Lower leg skin (tissue), 4 donors: ENCODE results near the gene REEP6. TPM values are rescaled to one million over a fixed set of nuclear protein-coding genes. Genes with fewer than 3 reads are reported as not detected.
"Not testable (repeated sequence)": the region's sequence is repeated elsewhere in the genome, so short reads cannot be mapped to it uniquely, and the experiment has no call there.

Experiments used
- DNase-seq, 2 donors: peaks; one replicate each; pipeline ENCODE4 v3.0.0-alpha.2; 2019; ENCODE audit warnings: low spot score in 2 of 2
- H3K4me3 ChIP-seq: fragments of 200-600 bp; sonication (generic); 2 replicates; pipeline ENCODE4 v1.5.1; 2017; ENCODE audit warnings: mild to moderate bottlenecking, low read depth; ENCODE audit not compliant: poor library complexity, severe bottlenecking
- POLR2A ChIP-seq, 2 donors: fragments of 450-650 bp; IDR thresholded peaks; one replicate each; pipeline ENCODE4 v1.6.1; 2016 to 2017; ENCODE audit warnings: antibody characterized with exemption in 2 of 2, mild to moderate bottlenecking in 1 of 2, moderate library complexity in 1 of 2
- WGBS, 2 donors: methylation state at CpG; one replicate each; pipeline ENCODE4 v1.1.5; 2018; 5-methylcytosine and 5-hydroxymethylcytosine counted together
- intact Hi-C: fragments of 100-400 bp; cut with DNase I; formaldehyde crosslinking; loops from one replicate; pipeline ENCODE4 v1.15.0; 2023; ENCODE audit warnings: low total_unique reads
- total RNA-seq, 4 donors: library from RNA; depleted of rRNA; stranded (reverse); fragments of >200 nt; gene quantifications; one replicate each; pipeline ENCODE4 v1.1.0, GENCODE V29; 2016
- TF ChIP-seq, protein P1 (sequence below), 3 donors: fragments of 450-650 bp; IDR thresholded peaks; one replicate each; pipeline ENCODE4 v1.5.1; 2016; ENCODE audit warnings: antibody characterized with exemption in 3 of 3, mild to moderate bottlenecking in 3 of 3, moderate library complexity in 2 of 3

REEP6 gene
- total RNA-seq, 4 donors from 2014 or later, result 6.3 to 8.8 (median 6.6) TPM

DNA sequence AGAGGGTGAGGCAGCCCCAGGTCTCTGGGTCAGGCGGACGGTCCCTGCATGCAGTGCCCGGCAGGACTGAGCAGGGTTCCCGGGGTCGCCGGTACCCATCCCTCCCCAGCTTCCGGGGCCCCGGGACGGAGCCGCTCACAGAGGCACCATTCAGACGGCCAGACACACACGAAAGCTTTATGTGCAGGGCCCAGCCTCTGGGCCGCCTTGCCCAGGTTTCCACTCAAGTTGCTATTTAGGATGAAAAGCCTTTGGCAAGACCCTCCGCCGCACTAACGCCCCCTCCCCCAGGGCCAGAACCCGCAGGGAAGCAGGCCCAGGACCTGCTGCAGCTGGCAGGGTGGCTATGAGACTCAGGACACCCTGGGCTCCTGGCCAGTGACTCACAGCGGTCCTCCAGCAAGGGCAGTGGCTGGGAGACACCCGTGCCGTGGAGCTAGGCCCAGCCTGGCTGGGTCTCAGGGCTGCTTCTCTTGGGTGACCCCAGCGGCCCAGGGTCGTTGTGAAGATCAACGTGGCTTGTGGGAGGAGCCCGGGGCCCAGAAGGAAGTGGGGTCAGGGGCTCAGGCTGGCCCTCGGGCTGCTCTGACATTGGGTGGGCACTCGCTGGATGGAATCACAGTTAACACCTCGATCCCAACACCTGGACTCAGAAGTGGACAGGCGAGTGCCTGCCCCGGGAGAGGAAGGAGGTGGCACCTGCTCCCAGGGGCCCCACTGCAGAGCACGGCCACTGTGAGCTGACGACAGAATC lies 16.8 kb upstream of the REEP6 start:
- WGBS, 2 donors, result 57 to 68% methylated on average over 24 to 29 of the region's 31 CpGs
- no peak for DNase-seq
- intact Hi-C loops, result no loop called here
- TF ChIP-seq, protein P1, sequence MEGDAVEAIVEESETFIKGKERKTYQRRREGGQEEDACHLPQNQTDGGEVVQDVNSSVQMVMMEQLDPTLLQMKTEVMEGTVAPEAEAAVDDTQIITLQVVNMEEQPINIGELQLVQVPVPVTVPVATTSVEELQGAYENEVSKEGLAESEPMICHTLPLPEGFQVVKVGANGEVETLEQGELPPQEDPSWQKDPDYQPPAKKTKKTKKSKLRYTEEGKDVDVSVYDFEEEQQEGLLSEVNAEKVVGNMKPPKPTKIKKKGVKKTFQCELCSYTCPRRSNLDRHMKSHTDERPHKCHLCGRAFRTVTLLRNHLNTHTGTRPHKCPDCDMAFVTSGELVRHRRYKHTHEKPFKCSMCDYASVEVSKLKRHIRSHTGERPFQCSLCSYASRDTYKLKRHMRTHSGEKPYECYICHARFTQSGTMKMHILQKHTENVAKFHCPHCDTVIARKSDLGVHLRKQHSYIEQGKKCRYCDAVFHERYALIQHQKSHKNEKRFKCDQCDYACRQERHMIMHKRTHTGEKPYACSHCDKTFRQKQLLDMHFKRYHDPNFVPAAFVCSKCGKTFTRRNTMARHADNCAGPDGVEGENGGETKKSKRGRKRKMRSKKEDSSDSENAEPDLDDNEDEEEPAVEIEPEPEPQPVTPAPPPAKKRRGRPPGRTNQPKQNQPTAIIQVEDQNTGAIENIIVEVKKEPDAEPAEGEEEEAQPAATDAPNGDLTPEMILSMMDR (IDR thresholded peaks at IDR 0.05), result no peak
- no peak for TF ChIP-seq POLR2A (IDR thresholded peaks at IDR 0.05)
- H3K4me3 ChIP-seq, result no peak overlapping the region

DNA sequence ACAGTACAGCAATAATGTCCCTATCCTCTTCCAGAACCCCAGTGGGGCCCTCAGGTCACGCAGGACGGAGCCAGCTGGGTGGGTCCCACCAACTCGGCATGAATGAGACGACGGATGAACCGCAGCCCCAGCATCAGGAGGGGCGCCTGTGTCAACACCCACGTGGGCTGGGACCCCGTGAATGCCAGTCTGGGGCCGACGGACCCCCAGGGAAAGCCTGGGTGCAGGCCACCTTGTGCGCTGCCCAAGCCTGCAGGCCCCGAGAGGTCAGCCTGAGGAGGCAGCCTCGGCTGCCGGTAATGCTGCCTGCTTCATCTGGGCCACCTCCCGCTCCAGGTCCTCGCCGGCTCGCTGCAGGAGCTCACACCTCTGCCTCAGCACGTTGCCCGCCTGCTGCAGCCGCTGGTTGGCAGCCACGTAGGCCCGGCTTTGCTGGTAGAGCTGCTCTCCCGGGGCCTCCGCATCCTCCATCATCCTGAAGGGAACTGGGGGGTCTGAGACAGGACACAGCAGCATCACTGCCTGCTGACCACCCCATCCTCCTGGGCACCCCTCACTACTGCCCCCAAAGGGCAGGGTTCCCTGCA lies 16.1 kb upstream of the REEP6 start:
- H3K4me3 ChIP-seq, result no peak overlapping the region
- intact Hi-C loops, result no loop called here
- no peak for DNase-seq
- TF ChIP-seq, protein P1 (IDR thresholded peaks at IDR 0.05), result no peak
- no peak for TF ChIP-seq POLR2A (IDR thresholded peaks at IDR 0.05)
- WGBS, 2 donors, result 87% methylated on average over 14 to 24 of the region's 26 CpGs

DNA sequence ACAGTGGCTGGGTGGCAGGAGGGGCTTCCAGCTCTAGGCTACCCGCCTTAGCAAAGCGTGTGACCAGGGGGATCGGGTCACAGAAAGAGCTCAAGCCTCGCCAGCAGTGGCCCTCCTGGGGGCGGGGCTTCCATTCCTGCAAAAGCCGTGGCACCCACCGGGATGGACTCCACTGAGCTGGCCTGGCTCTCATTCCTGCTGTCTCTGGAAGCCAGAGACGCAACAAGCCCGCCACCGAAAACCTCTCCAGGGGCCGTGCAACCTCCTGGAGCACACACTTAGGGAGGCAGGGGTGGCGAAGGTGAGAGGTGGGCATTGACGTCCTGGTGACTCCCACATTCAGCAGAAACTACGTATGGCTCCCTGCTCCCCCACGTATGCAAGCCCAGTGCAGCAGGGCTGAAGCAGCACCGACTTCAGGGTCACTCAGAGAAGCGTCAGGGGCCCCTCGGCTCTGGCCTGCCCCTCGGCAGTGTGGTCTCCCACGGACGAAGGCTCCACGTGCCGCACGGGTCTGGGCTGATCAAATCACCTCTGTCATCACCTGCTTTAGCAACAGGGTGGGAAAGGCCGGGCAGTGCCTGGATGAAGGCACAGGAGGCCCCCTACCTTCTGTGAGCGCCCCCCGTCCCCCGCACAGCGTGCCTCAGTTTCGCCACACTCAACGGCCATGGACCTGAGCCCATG lies 15.1 kb upstream of the REEP6 start:
- WGBS, 2 donors, result 91 to 94% methylated on average over 24 to 30 of the region's 31 CpGs
- no peak for TF ChIP-seq POLR2A (IDR thresholded peaks at IDR 0.05)
- TF ChIP-seq, protein P1 (IDR thresholded peaks at IDR 0.05), result no peak
- no peak for DNase-seq
- H3K4me3 ChIP-seq, result no peak overlapping the region
- intact Hi-C loops, result no loop called here

DNA sequence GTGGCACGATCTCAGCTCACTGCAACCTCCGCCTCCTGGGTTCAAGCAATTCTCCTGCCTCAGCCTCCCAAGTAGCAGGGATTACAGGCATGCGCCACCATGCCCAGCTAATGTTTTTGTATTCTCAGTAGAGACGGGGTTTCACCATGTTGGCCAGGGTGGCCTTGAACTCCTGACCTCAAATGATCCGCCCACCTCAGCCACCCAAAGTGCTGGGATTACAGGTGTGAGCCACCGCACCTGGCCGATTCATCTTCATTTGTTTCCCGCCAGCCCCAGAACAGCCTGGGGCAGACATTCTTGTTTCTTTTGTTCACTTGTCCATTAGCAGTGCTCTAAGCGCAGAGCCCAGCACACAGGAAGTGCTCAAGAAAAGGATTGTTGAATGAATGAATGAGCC lies 13.9 kb upstream of the REEP6 start:
- 83 to 89% methylated on average over 9 of the region's 9 CpGs for WGBS, 2 donors
- H3K4me3 ChIP-seq, DNase-seq, intact Hi-C loops: not testable (repeated sequence)

DNA sequence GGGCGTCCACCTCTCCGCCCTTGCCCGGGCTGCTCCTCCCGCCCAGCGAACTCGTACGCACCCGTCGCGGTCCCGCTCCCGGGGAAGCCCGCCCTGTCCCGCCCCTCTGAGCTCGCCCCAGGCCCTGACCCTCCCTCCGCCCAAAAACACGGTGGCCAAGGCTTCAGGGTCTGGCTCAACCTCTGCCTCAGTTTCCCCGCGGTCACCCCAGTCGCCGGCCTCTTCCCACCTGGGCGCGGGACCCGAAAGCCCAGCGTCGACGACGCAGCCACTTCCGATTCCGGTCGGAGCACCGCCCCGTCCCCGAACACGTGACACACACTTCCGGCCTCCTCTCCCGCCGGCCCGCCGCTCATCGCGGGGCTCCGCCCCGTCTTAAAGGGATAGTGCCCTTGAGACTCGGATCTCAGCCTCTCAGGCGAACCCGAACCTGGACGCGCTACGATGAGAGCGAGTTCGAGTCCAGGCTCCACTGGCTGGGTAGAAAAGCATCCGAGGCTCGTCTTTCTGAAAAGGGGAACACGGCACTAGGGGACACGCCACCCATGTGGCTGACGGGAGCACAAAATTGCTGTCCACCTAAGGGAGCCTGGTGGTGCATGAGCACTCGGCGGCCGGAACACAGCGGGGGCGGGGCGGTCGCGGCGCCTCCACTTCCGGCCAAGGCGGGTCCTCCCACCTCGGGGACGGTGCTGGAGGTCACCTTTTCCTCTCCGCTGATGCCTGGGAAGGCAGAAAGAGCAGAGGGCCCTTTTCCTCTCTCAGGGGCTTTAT lies 11.9 kb upstream of the REEP6 start, which contains the start of gene C19orf25:
C19orf25 (minus strand) TSS at position 282 of the 774 bp plus-strand sequence. CDS start 312 bp downstream, outside the sequence.
- intact Hi-C loops, result no loop called here
- no peak for TF ChIP-seq POLR2A (IDR thresholded peaks at IDR 0.05)
- TF ChIP-seq, protein P1 (IDR thresholded peaks at IDR 0.05), result no peak
- H3K4me3 ChIP-seq, result peak within 1 kb of the TSS; percentile 81
- WGBS, 2 donors, result 1% methylated on average over 44 to 53 of the region's 71 CpGs
- peak; percentile 93 to 99 for DNase-seq
